Measurements from ENCODE around the gene WFDC10B.
"Not testable (repeated sequence)": the region's sequence is repeated elsewhere in the genome, so short reads cannot be mapped to it uniquely, and the experiment has no call there.

DNA sequence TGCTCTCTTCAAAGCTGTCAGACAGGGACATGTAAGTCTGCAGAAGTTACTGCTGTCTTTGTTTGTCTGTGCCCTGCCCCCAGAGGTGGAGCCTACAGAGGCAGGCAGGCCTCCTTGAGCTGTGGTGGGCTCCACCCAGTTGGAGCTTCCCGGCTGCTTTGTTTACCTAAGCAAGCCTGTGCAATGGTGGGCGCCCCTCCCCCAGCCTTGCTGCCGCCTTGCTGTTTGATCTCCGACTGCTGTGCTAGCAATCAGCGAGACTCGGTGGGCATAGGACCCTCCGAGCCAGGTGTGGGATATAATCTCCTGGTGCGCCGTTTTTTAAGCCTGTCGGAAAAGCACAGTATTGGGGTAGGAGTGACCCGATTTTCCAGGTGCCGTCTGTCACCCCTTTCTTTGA, 11.5 kb downstream of the WFDC10B start:
- TF ChIP-seq, protein P1, sequence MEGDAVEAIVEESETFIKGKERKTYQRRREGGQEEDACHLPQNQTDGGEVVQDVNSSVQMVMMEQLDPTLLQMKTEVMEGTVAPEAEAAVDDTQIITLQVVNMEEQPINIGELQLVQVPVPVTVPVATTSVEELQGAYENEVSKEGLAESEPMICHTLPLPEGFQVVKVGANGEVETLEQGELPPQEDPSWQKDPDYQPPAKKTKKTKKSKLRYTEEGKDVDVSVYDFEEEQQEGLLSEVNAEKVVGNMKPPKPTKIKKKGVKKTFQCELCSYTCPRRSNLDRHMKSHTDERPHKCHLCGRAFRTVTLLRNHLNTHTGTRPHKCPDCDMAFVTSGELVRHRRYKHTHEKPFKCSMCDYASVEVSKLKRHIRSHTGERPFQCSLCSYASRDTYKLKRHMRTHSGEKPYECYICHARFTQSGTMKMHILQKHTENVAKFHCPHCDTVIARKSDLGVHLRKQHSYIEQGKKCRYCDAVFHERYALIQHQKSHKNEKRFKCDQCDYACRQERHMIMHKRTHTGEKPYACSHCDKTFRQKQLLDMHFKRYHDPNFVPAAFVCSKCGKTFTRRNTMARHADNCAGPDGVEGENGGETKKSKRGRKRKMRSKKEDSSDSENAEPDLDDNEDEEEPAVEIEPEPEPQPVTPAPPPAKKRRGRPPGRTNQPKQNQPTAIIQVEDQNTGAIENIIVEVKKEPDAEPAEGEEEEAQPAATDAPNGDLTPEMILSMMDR (IDR thresholded peaks at IDR 0.05), result not testable (repeated sequence)
- TF ChIP-seq POLR2A (IDR thresholded peaks at IDR 0.05), result not testable (repeated sequence)
